Fibroblast of lung (primary cell): ENCODE measurements around the gene SH3RF1. TPM values are rescaled to one million over a fixed set of nuclear protein-coding genes. Genes with fewer than 3 reads are reported as not detected.

Experiments used
- DNase-seq, 2 donors: peaks; one replicate each; pipeline versions ENCODE4 v3.0.0 to v3.0.0-alpha.2; 2010; ENCODE audit warnings: low read depth in 2 of 2
- H2AFZ ChIP-seq: 2 replicates; pipeline ENCODE4 v1.5.1; 2012; ENCODE audit warnings: low read length, control low read depth, inconsistent platforms
- H3K27ac ChIP-seq: 2 replicates; pipeline ENCODE4 v1.5.1; 2011; ENCODE audit warnings: low read length, control low read depth; ENCODE audit not compliant: insufficient read depth
- H3K27me3 ChIP-seq: 2 replicates; pipeline ENCODE4 v1.5.1; 2011; ENCODE audit warnings: mild to moderate bottlenecking, low read length; ENCODE audit not compliant: control insufficient read depth, insufficient read depth
- H3K36me3 ChIP-seq: 2 replicates; pipeline ENCODE4 v1.5.1; 2011; ENCODE audit warnings: low read length; ENCODE audit not compliant: control insufficient read depth, insufficient read depth
- H3K4me1 ChIP-seq: 2 replicates; pipeline ENCODE4 v1.5.1; 2011; ENCODE audit warnings: low read length; ENCODE audit not compliant: control insufficient read depth, insufficient read depth; ENCODE audit errors: extremely low read depth
- H3K4me2 ChIP-seq: 2 replicates; pipeline ENCODE4 v1.5.1; 2011; ENCODE audit warnings: low read length, control low read depth; ENCODE audit not compliant: insufficient read depth; ENCODE audit errors: extremely low read depth
- H3K4me3 ChIP-seq, 4 experiments: fragments of 200-600 bp in 1 of 4; sonication (generic) in 1 of 4; replicated peaks in 1 of 4; 2 replicates each; pipeline ENCODE4 v1.5.1; 2011 to 2016; ENCODE audit warnings: low read length in 4 of 4, low read depth in 3 of 4, mild to moderate bottlenecking in 3 of 4, control low read depth in 2 of 4, inconsistent platforms in 1 of 4, mixed read lengths in 1 of 4; ENCODE audit not compliant: insufficient read depth in 1 of 4; ENCODE audit errors: control extremely low read depth in 1 of 4
- H3K79me2 ChIP-seq: 2 replicates; pipeline ENCODE4 v1.5.1; 2012; ENCODE audit warnings: mild to moderate bottlenecking, low read length, inconsistent platforms; ENCODE audit not compliant: control insufficient read depth, insufficient read depth
- H3K9ac ChIP-seq: 2 replicates; pipeline ENCODE4 v1.5.1; 2011; ENCODE audit warnings: mild to moderate bottlenecking, low read length, control low read depth; ENCODE audit not compliant: insufficient read depth
- H3K9me3 ChIP-seq: 2 replicates; pipeline ENCODE4 v1.5.1; 2012; ENCODE audit warnings: low read depth, low read length; ENCODE audit not compliant: control insufficient read depth, insufficient read depth
- H4K20me1 ChIP-seq: 2 replicates; pipeline ENCODE4 v1.5.1; 2011; ENCODE audit warnings: low read length; ENCODE audit not compliant: control insufficient read depth, insufficient read depth; ENCODE audit errors: extremely low read depth
- EZH2 ChIP-seq: IDR thresholded peaks from 2 replicates; pipeline ENCODE4 v1.5.1; 2012; ENCODE audit warnings: low read length, control low read depth, mild to moderate bottlenecking; ENCODE audit errors: missing control alignments
- polyA plus RNA-seq, 2 donors: library from polyadenylated mRNA; depleted of rRNA in 1 of 2; stranded (reverse) in 1 of 2; unstranded in 1 of 2; fragments of >200 nt; gene quantifications; 2 replicates each; pipeline ENCODE4 v1.2.1, GENCODE V29; 2011 to 2012; ENCODE audit warnings: missing spikeins in 1 of 2
- total RNA-seq: library from RNA; depleted of rRNA; stranded (reverse); fragments of >200 nt; gene quantifications from 2 replicates; pipeline ENCODE4 v1.2.1, GENCODE V29; 2014
- TF ChIP-seq, protein P1 (sequence below), 2 donors: IDR thresholded peaks in 1 of 2; conservative IDR thresholded peaks in 1 of 2; 1 replicate in 1 of 2; 2 replicates in 1 of 2; pipeline ENCODE4 v1.5.1; 2011 to 2012; ENCODE audit warnings: low read length in 2 of 2, control low read depth in 1 of 2, inconsistent platforms in 1 of 2, low read depth in 1 of 2, mild to moderate bottlenecking in 1 of 2

SH3RF1 gene
- total and polyA plus RNA-seq, 2 donors (not counting 1 experiment from before 2014, with no cell fraction given), result 13.0 to 18.8 TPM

DNA sequence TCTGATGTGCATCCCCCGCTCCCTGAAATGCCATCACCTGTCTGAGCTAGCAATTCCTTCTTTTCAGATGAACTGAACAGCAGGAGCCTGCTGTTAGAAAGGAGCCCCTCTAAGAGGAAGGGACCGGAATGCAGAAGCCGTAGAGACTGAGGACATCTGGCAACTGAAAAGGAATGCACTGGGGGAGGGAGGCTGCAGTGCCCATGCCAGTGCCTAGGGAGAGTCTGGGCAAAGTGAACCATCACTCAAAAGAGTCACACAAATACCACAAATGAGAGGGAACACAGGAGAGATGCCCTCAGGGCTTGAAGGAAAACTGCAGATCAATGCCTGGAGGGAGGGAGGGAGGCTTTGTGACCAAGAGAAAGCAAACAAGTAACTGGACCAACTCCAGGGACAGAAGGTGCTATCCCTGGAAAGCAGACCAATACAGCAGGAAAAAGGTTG is 166.8 kb downstream of the SH3RF1 start:
- TF ChIP-seq EZH2, result no peak
- TF ChIP-seq, protein P1, sequence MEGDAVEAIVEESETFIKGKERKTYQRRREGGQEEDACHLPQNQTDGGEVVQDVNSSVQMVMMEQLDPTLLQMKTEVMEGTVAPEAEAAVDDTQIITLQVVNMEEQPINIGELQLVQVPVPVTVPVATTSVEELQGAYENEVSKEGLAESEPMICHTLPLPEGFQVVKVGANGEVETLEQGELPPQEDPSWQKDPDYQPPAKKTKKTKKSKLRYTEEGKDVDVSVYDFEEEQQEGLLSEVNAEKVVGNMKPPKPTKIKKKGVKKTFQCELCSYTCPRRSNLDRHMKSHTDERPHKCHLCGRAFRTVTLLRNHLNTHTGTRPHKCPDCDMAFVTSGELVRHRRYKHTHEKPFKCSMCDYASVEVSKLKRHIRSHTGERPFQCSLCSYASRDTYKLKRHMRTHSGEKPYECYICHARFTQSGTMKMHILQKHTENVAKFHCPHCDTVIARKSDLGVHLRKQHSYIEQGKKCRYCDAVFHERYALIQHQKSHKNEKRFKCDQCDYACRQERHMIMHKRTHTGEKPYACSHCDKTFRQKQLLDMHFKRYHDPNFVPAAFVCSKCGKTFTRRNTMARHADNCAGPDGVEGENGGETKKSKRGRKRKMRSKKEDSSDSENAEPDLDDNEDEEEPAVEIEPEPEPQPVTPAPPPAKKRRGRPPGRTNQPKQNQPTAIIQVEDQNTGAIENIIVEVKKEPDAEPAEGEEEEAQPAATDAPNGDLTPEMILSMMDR (conservative IDR thresholded peaks at IDR 0.05 in 1 of 2, IDR thresholded peaks at IDR 0.05 in 1 of 2; ENCODE audit: low read depth in 1 of 2, low read length in 2 of 2), result no peak
- Histone ChIP-seq H3K27ac (no peak overlapping the region), H4K20me1 (no peaks in the 10 kb centered on the region), H3K9me3 (no peaks in the 10 kb centered on the region), H3K27me3 (no peaks in the 10 kb centered on the region), H3K4me2 (no peak overlapping the region), H2AFZ (no peak overlapping the region), H3K79me2 (no peaks in the 10 kb centered on the region), H3K36me3 (peaks cover 5% of the 10 kb centered on the region), H3K9ac (no peak overlapping the region), H3K4me3 (no peak overlapping the region), H3K4me1 (peaks cover 2% of the 10 kb centered on the region)
- no peak for DNase-seq

DNA sequence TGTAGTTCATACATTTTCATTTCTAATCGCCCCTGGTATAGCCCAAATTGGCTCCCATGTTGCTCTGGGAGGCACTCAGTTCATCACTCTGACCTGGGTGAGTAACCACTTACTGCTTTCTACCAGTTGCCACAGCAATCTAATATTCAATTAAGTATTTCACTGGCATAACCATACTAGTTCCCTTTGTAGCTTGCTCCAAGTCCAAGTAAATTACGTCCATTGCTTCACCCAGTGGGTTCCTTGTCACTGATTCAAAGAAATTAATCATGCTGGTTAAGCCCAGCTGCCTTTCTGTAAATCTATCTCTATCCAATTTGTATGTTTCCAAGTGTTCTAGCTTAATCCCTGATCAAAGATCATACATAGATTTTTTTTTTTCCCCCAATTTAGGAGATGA is 168.7 kb downstream of the SH3RF1 start:
- H3K79me2 ChIP-seq, result no peaks in the 10 kb centered on the region
- no peaks in the 10 kb centered on the region for H4K20me1 ChIP-seq
- no peak overlapping the region for H3K9ac ChIP-seq
- no peak overlapping the region for H3K27ac ChIP-seq
- no peak for TF ChIP-seq EZH2
- TF ChIP-seq, protein P1 (conservative IDR thresholded peaks at IDR 0.05 in 1 of 2, IDR thresholded peaks at IDR 0.05 in 1 of 2; ENCODE audit: low read depth in 1 of 2, low read length in 2 of 2), result no peak
- no peak overlapping the region for H3K4me3 ChIP-seq
- H3K36me3 ChIP-seq, result peaks cover 6% of the 10 kb centered on the region
- no peak overlapping the region for H3K4me2 ChIP-seq
- peak; percentile 38 to 40 for DNase-seq
- peaks cover 2% of the 10 kb centered on the region for H3K4me1 ChIP-seq
- no peaks in the 10 kb centered on the region for H3K27me3 ChIP-seq
- H2AFZ ChIP-seq, result no peak overlapping the region
- H3K9me3 ChIP-seq, result no peaks in the 10 kb centered on the region

DNA sequence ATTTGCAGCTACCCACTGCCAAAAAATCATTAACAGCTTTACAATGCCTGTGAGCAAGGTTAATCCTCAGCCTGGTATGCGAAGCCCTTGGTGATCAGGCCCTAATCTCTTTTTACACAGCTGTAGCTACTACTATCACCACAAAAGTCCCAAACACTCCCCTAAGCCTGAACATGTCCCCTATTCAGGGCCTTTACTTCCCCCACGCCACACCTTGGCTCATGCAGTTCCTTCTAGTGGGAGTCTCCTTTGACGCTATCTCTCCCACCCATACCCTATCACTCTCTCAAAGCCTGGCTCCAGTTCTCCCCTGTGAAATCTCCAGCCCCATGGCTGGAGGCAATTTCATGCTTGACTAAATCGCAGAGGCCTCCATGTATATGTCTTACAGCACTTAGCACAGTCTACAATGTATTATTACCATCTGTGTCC is 170.1 kb downstream of the SH3RF1 start:
- Histone ChIP-seq H3K9ac (no peak overlapping the region), H2AFZ (no peak overlapping the region), H3K36me3 (peaks cover 1% of the 10 kb centered on the region), H3K4me3 (no peak overlapping the region), H3K27me3 (no peaks in the 10 kb centered on the region), H3K4me1 (peaks cover 2% of the 10 kb centered on the region), H3K27ac (no peak overlapping the region), H3K9me3 (no peaks in the 10 kb centered on the region), H4K20me1 (no peaks in the 10 kb centered on the region), H3K79me2 (no peaks in the 10 kb centered on the region), H3K4me2 (no peak overlapping the region)
- DNase-seq, result no peak
- no peak for TF ChIP-seq EZH2
